ENCODE measurements around the gene SNAPC5.

Gene SNAPC5

GRCh38 chr15:66491846-66492245 lies 5.7 kb downstream of the SNAPC5 start:
- DNase-seq (ENCODE audit: low read depth), result no peak
- TF ChIP-seq, protein P1, sequence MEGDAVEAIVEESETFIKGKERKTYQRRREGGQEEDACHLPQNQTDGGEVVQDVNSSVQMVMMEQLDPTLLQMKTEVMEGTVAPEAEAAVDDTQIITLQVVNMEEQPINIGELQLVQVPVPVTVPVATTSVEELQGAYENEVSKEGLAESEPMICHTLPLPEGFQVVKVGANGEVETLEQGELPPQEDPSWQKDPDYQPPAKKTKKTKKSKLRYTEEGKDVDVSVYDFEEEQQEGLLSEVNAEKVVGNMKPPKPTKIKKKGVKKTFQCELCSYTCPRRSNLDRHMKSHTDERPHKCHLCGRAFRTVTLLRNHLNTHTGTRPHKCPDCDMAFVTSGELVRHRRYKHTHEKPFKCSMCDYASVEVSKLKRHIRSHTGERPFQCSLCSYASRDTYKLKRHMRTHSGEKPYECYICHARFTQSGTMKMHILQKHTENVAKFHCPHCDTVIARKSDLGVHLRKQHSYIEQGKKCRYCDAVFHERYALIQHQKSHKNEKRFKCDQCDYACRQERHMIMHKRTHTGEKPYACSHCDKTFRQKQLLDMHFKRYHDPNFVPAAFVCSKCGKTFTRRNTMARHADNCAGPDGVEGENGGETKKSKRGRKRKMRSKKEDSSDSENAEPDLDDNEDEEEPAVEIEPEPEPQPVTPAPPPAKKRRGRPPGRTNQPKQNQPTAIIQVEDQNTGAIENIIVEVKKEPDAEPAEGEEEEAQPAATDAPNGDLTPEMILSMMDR (conservative IDR thresholded peaks at IDR 0.05; ENCODE audit: low read depth, low read length), result no peak

GRCh38 chr15:66489179-66489791 lies 8.3 kb downstream of the SNAPC5 start:
- DNase-seq (ENCODE audit: low read depth), result no peak
- H3K4me3 ChIP-seq (ENCODE audit: low read depth, low read length), result no peak overlapping the region
- TF ChIP-seq, protein P1 (conservative IDR thresholded peaks at IDR 0.05; ENCODE audit: low read depth, low read length), result no peak

More at GRCh38 chr15:66491846-66492245, 5.7 kb downstream of the SNAPC5 start:
- H3K4me3 ChIP-seq (ENCODE audit: low read depth, low read length), result no peak overlapping the region

DNA sequence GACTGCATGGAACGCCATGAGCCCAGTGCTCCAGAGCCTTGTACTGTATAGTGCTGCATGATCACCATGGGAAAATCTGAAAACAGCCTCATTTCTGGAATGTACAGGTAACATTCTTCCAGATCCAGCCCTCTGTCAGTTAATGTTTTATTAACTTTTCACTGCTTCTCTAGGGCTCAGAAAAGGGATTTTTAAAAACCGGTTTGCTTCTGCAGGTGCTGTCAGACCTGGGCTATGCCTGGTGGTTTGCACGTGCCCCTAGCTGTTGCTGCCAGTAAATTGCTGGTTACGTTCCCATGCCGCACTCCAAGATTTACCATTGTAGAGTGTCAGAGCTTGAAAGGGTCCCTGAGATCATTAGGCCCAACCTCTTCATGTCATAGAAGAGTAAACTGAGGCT lies 9.0 kb downstream of the SNAPC5 start:
- DNase-seq (ENCODE audit: low read depth), result no peak
- TF ChIP-seq, protein P1 (conservative IDR thresholded peaks at IDR 0.05; ENCODE audit: low read depth, low read length), result no peak

GRCh38 chr15:66486887-66487286 lies 10.7 kb downstream of the SNAPC5 start:
- DNase-seq (ENCODE audit: low read depth), result no peak
- H3K4me3 ChIP-seq (ENCODE audit: low read depth, low read length), result no peak overlapping the region
- TF ChIP-seq, protein P1 (conservative IDR thresholded peaks at IDR 0.05; ENCODE audit: low read depth, low read length), result no peak

More for the DNA sequence above, 9.0 kb downstream of the SNAPC5 start:
- no peak overlapping the region for H3K4me3 ChIP-seq (ENCODE audit: low read depth, low read length)

- H3K4me3 ChIP-seq (ENCODE audit: low read depth, low read length), result no peak overlapping the region
- DNase-seq (ENCODE audit: low read depth), result no peak
- TF ChIP-seq, protein P1 (conservative IDR thresholded peaks at IDR 0.05; ENCODE audit: low read depth, low read length), result no peak
Measured at GRCh38 chr15:66484539-66485112, 12.9 kb downstream of the SNAPC5 start.

GRCh38 chr15:66483131-66483566 lies 14.4 kb downstream of the SNAPC5 start:
- DNase-seq (ENCODE audit: low read depth), result peak; percentile 48
- TF ChIP-seq, protein P1 (conservative IDR thresholded peaks at IDR 0.05; ENCODE audit: low read depth, low read length), result no peak
- no peak overlapping the region for H3K4me3 ChIP-seq (ENCODE audit: low read depth, low read length)

GRCh38 chr15:66482539-66482938 lies 15.0 kb downstream of the SNAPC5 start:
- no peak overlapping the region for H3K4me3 ChIP-seq (ENCODE audit: low read depth, low read length)
- no peak for DNase-seq (ENCODE audit: low read depth)
- TF ChIP-seq, protein P1 (conservative IDR thresholded peaks at IDR 0.05; ENCODE audit: low read depth, low read length), result no peak

All from choroid plexus epithelial cell (primary cell).